Muscle of leg (tissue), 11 donors: Measurements from ENCODE around the gene AP1B1. TPM values are rescaled to one million over a fixed set of nuclear protein-coding genes. Genes with fewer than 3 reads are reported as not detected.
"Not testable (repeated sequence)": the region's sequence is repeated elsewhere in the genome, so short reads cannot be mapped to it uniquely, and the experiment has no call there.

Source experiments
- DNase-seq: peaks from one replicate; pipeline ENCODE4 v3.0.0; 2013
- H3K27ac ChIP-seq: one replicate; pipeline ENCODE4 v1.5.1; 2013; ENCODE audit warnings: mild to moderate bottlenecking, low read length, control low read depth
- H3K27me3 ChIP-seq: one replicate; pipeline ENCODE4 v1.6.1; 2013; ENCODE audit warnings: low read length; ENCODE audit not compliant: control insufficient read depth, insufficient read depth
- H3K36me3 ChIP-seq: one replicate; pipeline ENCODE4 v1.6.1; 2013; ENCODE audit warnings: low read length; ENCODE audit not compliant: control insufficient read depth, insufficient read depth
- H3K4me1 ChIP-seq: one replicate; pipeline ENCODE4 v1.6.1; 2013; ENCODE audit warnings: low read length; ENCODE audit not compliant: control insufficient read depth, insufficient read depth
- H3K4me3 ChIP-seq: one replicate; pipeline ENCODE4 v1.5.1; 2013; ENCODE audit warnings: low read length, control low read depth
- H3K9me3 ChIP-seq: replicated peaks from 2 replicates; pipeline ENCODE4 v1.6.1; 2013; ENCODE audit warnings: low read depth, low read length; ENCODE audit not compliant: control insufficient read depth
- WGBS: methylation state at CpG from one replicate; pipeline ENCODE4 v1.1.5; 2013; ENCODE audit warnings: missing lambda C conversion rate; ENCODE audit not compliant: insufficient coverage; 5-methylcytosine and 5-hydroxymethylcytosine counted together
- polyA plus RNA-seq, 8 donors: library from polyadenylated mRNA; unstranded; fragments of 120-200 nt; gene quantifications; one replicate each; pipeline versions ENCODE4 v1.2.1 to v1.2.3, GENCODE V29; 2013; ENCODE audit warnings: inconsistent platforms in 1 of 8, low replicate concordance in 1 of 8; ENCODE audit not compliant: insufficient read length in 8 of 8, insufficient read depth in 1 of 8
- total RNA-seq: library from RNA; stranded (reverse); fragments of 120-200 nt; gene quantifications from one replicate; pipeline ENCODE4 v1.2.4, GENCODE V29; 2013

Gene AP1B1
- total and polyA plus RNA-seq, 9 donors = 19.9 to 33.6 (median 28.0) TPM

DNA sequence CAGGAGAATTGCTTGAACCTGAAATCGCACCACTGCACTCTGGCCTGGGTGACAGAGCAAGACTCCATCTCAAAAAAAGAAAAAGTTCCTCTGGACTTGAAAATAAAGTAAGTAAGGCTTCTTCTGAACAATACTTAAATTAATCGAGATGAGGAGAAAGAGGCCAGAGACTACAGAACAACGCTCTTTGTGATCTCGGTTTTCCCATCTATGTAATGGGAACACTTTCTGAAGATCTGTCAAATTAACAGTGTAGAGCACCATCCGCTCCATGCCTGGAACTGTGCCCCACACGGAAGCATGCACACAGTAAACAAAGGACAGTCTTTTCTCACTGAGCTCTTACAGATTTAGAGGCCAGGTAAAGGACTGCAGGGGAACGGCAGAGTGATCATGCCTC is 9.1 kb downstream of the AP1B1 start:
- WGBS = 89% methylated on average over 5 of the region's 7 CpGs
- no peaks in the 10 kb centered on the region for H3K27me3 ChIP-seq
- no peak for DNase-seq
- no peak overlapping the region for H3K27ac ChIP-seq
- no peaks in the 10 kb centered on the region for H3K9me3 ChIP-seq
- H3K36me3 ChIP-seq = peaks cover 20% of the 10 kb centered on the region
- peaks cover 3% of the 10 kb centered on the region for H3K4me1 ChIP-seq
- no peak overlapping the region for H3K4me3 ChIP-seq

DNA sequence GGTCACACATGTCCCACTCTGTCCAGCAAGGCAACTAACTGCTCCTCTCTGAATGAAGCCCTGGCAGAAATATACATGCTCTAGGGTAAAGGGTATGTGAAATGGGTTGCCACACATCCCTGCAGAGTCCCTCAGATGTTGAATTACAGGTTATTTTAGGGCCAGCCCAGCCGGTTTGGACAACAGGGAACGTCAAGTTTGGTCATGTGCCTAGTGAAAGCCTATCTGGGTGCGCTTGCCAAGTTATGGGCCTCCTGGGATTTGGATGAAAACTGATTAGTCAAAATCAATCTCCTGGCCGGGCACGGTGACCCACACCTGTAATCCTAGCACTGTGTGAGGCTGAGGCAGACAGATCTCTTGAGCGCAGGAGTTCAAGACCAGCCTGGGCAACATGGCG is 10.4 kb downstream of the AP1B1 start:
- Histone ChIP-seq H3K9me3 (no peaks in the 10 kb centered on the region), H3K27ac (no peak overlapping the region), H3K4me3 (no peak overlapping the region), H3K36me3 (peaks cover 18% of the 10 kb centered on the region), H3K27me3 (no peaks in the 10 kb centered on the region), H3K4me1 (peaks cover 3% of the 10 kb centered on the region)
- DNase-seq = no peak
- 22% methylated on average over 3 of the region's 7 CpGs for WGBS

DNA sequence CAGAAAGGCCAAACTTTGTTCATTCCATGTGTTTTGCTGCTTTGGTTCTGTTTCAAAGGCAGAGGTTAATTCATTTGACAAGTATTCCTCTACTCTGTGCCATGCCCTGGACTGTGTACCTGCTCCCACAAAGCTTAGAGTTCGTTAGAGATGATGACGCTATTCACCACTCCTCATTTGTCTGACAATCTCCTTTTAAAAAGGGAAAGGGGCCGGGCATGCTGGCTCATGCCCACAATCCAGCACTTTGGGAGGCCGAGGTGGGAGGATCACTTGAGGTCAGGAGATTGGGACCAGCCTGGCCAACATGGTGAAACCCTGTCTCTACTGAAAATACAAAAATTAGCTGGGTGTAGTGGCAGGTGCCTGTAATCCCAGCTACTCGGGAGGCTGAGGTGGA is 11.7 kb downstream of the AP1B1 start:
- 94% methylated on average over 2 of the region's 5 CpGs for WGBS
- H3K9me3 ChIP-seq, H3K27me3 ChIP-seq, H3K4me3 ChIP-seq, DNase-seq, H3K27ac ChIP-seq, H3K4me1 ChIP-seq: not testable (repeated sequence)
- peaks cover 18% of the 10 kb centered on the region for H3K36me3 ChIP-seq

DNA sequence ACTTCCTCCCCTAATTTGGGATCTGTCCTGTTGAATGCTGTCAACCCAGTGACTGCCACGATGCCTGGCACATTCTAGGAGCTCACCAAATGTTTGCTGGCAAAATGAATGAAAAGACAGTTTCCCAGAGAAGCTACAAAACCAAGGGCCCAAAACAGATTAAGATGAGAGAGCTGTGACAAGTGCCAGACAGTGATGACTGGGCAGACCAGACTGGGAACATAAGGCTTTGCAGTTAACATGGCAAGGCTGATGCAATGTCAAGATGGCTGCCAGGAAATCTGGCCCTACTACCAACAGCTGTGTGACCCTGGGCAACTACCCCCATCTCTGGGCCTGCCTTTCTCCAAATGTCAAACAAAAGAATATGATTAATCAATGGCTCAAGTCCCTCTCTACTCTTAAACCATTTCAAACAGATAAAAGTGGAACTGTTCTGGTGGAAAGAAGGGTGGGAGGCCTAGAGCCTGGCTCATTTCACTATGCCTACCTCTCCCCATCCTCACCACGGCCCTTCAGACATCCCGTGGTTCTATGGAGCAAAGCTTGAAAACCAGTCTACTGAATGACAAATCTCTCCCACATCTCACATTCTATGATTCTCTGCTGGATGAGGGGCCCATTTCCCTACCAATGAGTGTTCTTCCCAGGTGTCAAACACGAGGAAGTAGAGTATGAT is 12.8 kb downstream of the AP1B1 start:
- Histone ChIP-seq H3K4me3 (no peak overlapping the region), H3K36me3 (peaks cover 16% of the 10 kb centered on the region), H3K4me1 (peaks cover 10% of the 10 kb centered on the region), H3K27ac (no peak overlapping the region), H3K9me3 (no peaks in the 10 kb centered on the region), H3K27me3 (no peaks in the 10 kb centered on the region)
- no peak for DNase-seq
- 57% methylated on average over 1 of the region's 4 CpGs for WGBS

DNA sequence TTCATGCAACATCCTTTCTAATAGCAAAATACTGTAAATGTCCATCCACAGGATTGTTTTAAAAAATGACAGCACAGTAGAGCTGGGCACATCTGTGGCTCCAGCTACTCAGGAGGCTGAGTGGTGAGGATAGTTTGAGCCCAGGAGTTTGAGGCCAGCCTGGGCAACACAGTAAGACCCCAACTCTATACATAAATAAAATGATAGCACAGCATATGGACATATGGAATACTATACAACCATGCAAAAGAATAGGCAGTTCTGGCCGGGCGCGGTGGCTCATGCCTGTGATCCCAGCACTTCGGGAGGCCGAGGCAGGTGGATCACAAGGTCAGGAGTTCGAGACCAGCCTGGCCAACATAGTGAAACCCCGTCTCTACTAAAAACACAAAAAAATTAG is 13.6 kb downstream of the AP1B1 start:
- peaks cover 15% of the 10 kb centered on the region for H3K36me3 ChIP-seq
- not testable (repeated sequence) for H3K27ac ChIP-seq, H3K4me3 ChIP-seq, H3K9me3 ChIP-seq, H3K27me3 ChIP-seq, DNase-seq
- WGBS = 93% methylated on average over 3 of the region's 7 CpGs
- H3K4me1 ChIP-seq = peaks cover 11% of the 10 kb centered on the region

DNA sequence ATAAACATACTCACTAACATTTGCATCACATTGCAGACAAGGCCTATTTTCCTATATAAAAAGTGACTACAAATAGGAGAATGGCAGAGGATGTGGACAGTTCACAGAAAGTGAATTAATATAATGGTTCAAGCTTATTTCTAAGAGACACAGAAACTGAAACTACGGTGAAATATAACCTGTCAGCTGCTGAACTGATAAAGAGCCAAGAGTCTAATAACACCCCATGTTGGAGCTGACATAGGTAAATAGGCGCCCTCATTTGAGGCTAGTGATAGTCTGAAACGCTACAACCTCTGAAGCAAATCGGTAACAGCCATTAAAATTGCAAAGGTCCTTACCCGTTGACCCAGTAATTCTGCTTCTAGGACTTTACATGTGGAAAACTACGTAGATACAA is 14.0 kb downstream of the AP1B1 start:
- Histone ChIP-seq H3K9me3 (no peaks in the 10 kb centered on the region), H3K36me3 (peaks cover 15% of the 10 kb centered on the region), H3K4me1 (peaks cover 11% of the 10 kb centered on the region), H3K27ac (no peak overlapping the region), H3K27me3 (no peaks in the 10 kb centered on the region), H3K4me3 (no peak overlapping the region)
- DNase-seq = no peak
- 100% methylated on average over 3 of the region's 6 CpGs for WGBS

DNA sequence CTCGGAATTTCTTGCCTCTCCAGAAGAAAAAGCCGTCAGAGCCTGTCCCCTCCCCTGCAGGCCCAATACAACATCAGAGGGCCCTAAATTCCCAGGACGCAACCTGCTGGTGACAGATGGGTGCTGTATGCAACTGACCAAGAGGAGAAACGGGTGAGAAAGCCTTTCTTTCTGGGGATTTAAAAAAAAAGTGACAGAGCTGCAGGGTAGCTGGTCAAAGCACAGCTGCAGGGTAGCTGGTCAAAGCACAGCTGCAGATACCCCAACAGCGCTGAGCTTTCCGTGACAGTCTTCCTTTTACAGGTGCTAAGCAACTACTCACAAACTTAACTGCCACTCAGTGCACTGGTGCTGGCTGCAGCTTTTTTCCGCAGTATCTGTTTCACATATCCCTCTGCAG is 17.8 kb downstream of the AP1B1 start:
- H3K4me3 ChIP-seq = no peak overlapping the region
- no peak overlapping the region for H3K27ac ChIP-seq
- no peaks in the 10 kb centered on the region for H3K27me3 ChIP-seq
- no peaks in the 10 kb centered on the region for H3K9me3 ChIP-seq
- peak; percentile 30 for DNase-seq
- H3K36me3 ChIP-seq = peaks cover 4% of the 10 kb centered on the region
- 40% methylated on average over 4 of the region's 7 CpGs for WGBS
- H3K4me1 ChIP-seq = peaks cover 11% of the 10 kb centered on the region

DNA sequence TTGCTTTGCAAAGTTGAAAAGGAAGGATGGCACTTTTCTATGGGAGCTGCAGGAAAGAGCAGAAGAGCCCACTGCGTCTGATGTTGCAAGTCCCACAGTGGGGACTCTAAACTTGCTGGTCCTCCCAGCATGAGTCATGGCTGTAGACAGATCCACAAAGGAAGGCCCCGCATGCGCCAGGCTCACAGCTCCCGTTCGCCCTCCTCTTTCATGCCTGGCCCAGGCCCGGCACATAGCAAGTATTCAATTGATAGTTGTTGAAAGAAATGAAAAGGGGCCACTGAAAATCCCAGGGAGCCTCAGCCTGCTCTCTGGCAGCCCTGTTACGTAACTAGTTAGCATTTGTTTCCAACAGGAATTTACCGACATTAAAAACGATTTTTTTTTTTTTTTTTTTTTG is 18.9 kb downstream of the AP1B1 start:
- peak; percentile 61 for DNase-seq
- 73% methylated on average over 3 of the region's 9 CpGs for WGBS
- no peaks in the 10 kb centered on the region for H3K27me3 ChIP-seq
- H3K9me3 ChIP-seq = no peaks in the 10 kb centered on the region
- H3K4me1 ChIP-seq = peaks cover 8% of the 10 kb centered on the region
- H3K36me3 ChIP-seq = peaks cover 4% of the 10 kb centered on the region
- no peak overlapping the region for H3K27ac ChIP-seq
- no peak overlapping the region for H3K4me3 ChIP-seq

DNA sequence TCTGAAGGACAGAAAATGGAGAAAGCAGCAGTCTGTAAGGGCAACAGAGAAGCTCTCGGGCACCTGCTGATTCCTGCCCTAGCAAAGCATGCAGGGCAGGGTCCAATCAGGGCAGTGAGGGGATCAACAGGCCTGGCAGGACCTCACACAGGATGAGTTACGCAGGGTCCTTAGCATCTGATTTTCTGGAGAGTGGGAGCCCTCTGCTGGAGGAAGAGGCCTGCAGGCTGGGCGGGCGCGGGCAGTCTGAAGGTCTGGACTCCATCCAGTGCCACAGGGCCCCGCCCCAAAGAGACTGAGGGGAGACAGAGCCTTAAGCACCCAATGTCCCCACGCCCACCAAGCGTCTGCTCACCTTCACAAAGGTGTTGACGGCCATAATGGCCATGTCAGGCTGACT is 28.9 kb downstream of the AP1B1 start:
- peak; percentile 71 for DNase-seq

DNA sequence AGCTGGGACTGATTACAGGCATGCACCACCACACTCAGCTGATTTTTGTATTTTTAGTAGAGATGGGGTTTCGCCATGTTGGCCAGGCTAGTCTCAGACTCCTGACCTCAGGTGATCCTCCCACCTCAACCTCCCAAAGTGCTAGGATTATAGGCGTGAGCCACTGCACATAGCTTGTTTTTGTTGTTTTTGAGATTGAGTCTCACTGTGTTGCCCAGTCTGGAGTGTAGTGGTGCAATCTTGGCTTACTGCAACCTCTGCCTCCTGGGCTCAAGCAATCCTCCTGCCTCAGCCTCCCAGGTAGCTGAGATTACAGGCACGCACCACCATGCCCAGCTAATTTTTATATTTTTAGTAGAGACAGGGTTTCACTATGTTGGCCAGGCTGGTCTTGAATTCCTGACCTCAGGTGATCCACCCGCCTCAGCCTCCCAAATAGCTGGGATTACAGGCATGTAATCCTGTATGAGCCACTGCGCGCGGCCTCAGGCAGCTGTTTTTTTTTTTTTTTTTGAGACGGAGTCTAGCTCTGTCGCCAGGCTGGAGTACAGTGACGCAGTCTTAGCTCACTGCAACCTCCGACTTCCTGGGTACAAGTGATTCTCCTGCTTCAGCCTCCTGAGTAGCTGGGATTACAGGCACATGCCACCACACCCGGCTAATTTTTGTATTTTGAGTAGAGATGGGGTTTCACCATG is 31.0 kb downstream of the AP1B1 start:
- WGBS = 95% methylated on average over 4 of the region's 12 CpGs
- not testable (repeated sequence) for H3K27ac ChIP-seq
- H3K36me3 ChIP-seq = peaks cover 52% of the 10 kb centered on the region

More for the DNA sequence above, 28.9 kb downstream of the AP1B1 start:
- H3K4me3 ChIP-seq = no peak overlapping the region
- H3K27me3 ChIP-seq = no peaks in the 10 kb centered on the region
- H3K27ac ChIP-seq = no peak overlapping the region
- 23% methylated on average over 8 of the region's 9 CpGs for WGBS
- H3K9me3 ChIP-seq = no peaks in the 10 kb centered on the region
- H3K4me1 ChIP-seq = peaks cover 10% of the 10 kb centered on the region
- peaks cover 34% of the 10 kb centered on the region for H3K36me3 ChIP-seq

More for the DNA sequence above, 31.0 kb downstream of the AP1B1 start:
- not testable (repeated sequence) for H3K4me3 ChIP-seq, DNase-seq, H3K9me3 ChIP-seq, H3K27me3 ChIP-seq
- peaks cover 21% of the 10 kb centered on the region for H3K4me1 ChIP-seq
